Left colon (tissue), 2 donors: ENCODE data around the gene DAB1. TPM values are rescaled to one million over a fixed set of nuclear protein-coding genes. Genes with fewer than 3 reads are reported as not detected.
"Not testable (repeated sequence)": the region's sequence is repeated elsewhere in the genome, so short reads cannot be mapped to it uniquely, and the experiment has no call there.

Experiments
- ATAC-seq: fragments of 200-7000 bp; cut with Tn5 transposase; one replicate; pipeline ENCODE4 v1.9.1; 2020; ENCODE audit warnings: mild to moderate bottlenecking, moderate library complexity
- DNase-seq, 2 donors: peaks; one replicate each; pipeline ENCODE4 v3.0.0-alpha.2; 2020
- intact Hi-C, 2 donors: fragments of 100-400 bp; cut with DNase I in 1 of 2; cut with micrococcal nuclease in 1 of 2; formaldehyde crosslinking; loops; one replicate each; pipeline versions ENCODE4 v1.11.2 to v1.14.0; 2022; cut with DNase I, micrococcal nuclease
- total RNA-seq, 2 donors: library from RNA; stranded (reverse); fragmentation: NEBNext Ultra II Directional; extraction: Animal tissue kit (Norgen Biotek cat#: 25700); gene quantifications; one replicate each; pipeline ENCODE4 v1.2.1, GENCODE V29; 2021
- donor health status: DM: no; HTN: no; CAD: no.
- donor health status: DM: yes; HTN: yes; CAD: no.

Gene DAB1
- total RNA-seq, 2 donors from 2014 or later = 0.64 to 2.2 TPM

GRCh38 chr1:57369889-57370288, 54.0 kb downstream of the DAB1 start:
- ATAC-seq = no peak
- no peak for DNase-seq
- intact Hi-C loops = no loop called here

- ATAC-seq = no peak
- intact Hi-C loops = no loop called here
- DNase-seq = no peak
Observed at GRCh38 chr1:57367945-57368344, 55.9 kb downstream of the DAB1 start.

- no peak for DNase-seq
- intact Hi-C loops = no loop called here
- ATAC-seq = no peak
Observed at GRCh38 chr1:57363643-57364042, 60.2 kb downstream of the DAB1 start.

GRCh38 chr1:57363165-57363564, 60.7 kb downstream of the DAB1 start:
- no peak for DNase-seq
- no peak for ATAC-seq
- intact Hi-C loops = no loop called here

- intact Hi-C loops = no loop called here
- no peak for ATAC-seq
- no peak for DNase-seq
Observed at GRCh38 chr1:57362480-57362879, 61.4 kb downstream of the DAB1 start.

GRCh38 chr1:57361516-57361915, 62.3 kb downstream of the DAB1 start:
- ATAC-seq (no peak), DNase-seq (no peak)
- intact Hi-C loops = no loop called here

- DNase-seq = no peak
- ATAC-seq = no peak
- intact Hi-C loops = no loop called here
Observed at GRCh38 chr1:57360846-57361407, 62.9 kb downstream of the DAB1 start.

GRCh38 chr1:57357462-57357861, 66.4 kb downstream of the DAB1 start:
- intact Hi-C loops = no loop called here
- ATAC-seq (no peak), DNase-seq (no peak)

GRCh38 chr1:57353654-57354053, 70.2 kb downstream of the DAB1 start:
- no peak for ATAC-seq
- intact Hi-C loops = no loop called here

GRCh38 chr1:57350610-57351009, 73.2 kb downstream of the DAB1 start:
- ATAC-seq = no peak
- intact Hi-C loops = no loop called here
- no peak for DNase-seq

More at GRCh38 chr1:57353654-57354053, 70.2 kb downstream of the DAB1 start:
- no peak for DNase-seq

GRCh38 chr1:57348921-57349320, 74.9 kb downstream of the DAB1 start:
- intact Hi-C loops = no loop called here
- no peak for DNase-seq
- ATAC-seq = no peak

- ATAC-seq = no peak
- no peak for DNase-seq
- intact Hi-C loops = no loop called here
Observed at GRCh38 chr1:57345916-57346315, 77.9 kb downstream of the DAB1 start.

- DNase-seq (no peak), ATAC-seq (no peak)
- intact Hi-C loops = no loop called here
Observed at GRCh38 chr1:57344265-57344664, 79.6 kb downstream of the DAB1 start.

GRCh38 chr1:57343298-57343915, 80.5 kb downstream of the DAB1 start:
- intact Hi-C loops, ATAC-seq, DNase-seq: not testable (repeated sequence)

- ATAC-seq (no peak), DNase-seq (no peak)
- intact Hi-C loops = no loop called here
Observed at GRCh38 chr1:57341721-57342120, 82.1 kb downstream of the DAB1 start.

GRCh38 chr1:57340334-57341070, 83.4 kb downstream of the DAB1 start:
- ATAC-seq (peak; percentile 58), DNase-seq (no peak)
- intact Hi-C loops = no loop called here

- intact Hi-C loops = no loop called here
- ATAC-seq (no peak), DNase-seq (no peak)
Observed at GRCh38 chr1:57337623-57338022, 86.2 kb downstream of the DAB1 start.

GRCh38 chr1:57336793-57337192, 87.1 kb downstream of the DAB1 start:
- ATAC-seq = no peak
- intact Hi-C loops = no loop called here

GRCh38 chr1:57331620-57332019, 92.2 kb downstream of the DAB1 start:
- no peak for ATAC-seq
- no peak for DNase-seq
- intact Hi-C loops = no loop called here

More at GRCh38 chr1:57336793-57337192, 87.1 kb downstream of the DAB1 start:
- DNase-seq = no peak

- no peak for ATAC-seq
- DNase-seq = no peak
- intact Hi-C loops = no loop called here
Observed at GRCh38 chr1:57329937-57330336, 93.9 kb downstream of the DAB1 start.
